Brain microvascular endothelial cell (primary cell): ENCODE results near the gene PLEKHG1.

Source experiments
- DNase-seq: peaks from one replicate; pipeline ENCODE4 v3.0.0-alpha.2; 2020
- H3K27ac ChIP-seq: fragments of 250-450 bp; sonication (Bioruptor Pico); 2 replicates; pipeline ENCODE4 v1.5.1; 2020; ENCODE audit warnings: mild to moderate bottlenecking, moderate library complexity
- H3K27me3 ChIP-seq: fragments of 250-450 bp; sonication (Bioruptor Pico); replicated peaks from 2 replicates; pipeline ENCODE4 v1.5.1; 2020; ENCODE audit warnings: mild to moderate bottlenecking
- H3K36me3 ChIP-seq: fragments of 250-450 bp; sonication (Bioruptor Pico); replicated peaks from 2 replicates; pipeline ENCODE4 v1.5.1; 2020; ENCODE audit warnings: mild to moderate bottlenecking
- H3K4me3 ChIP-seq: 2 replicates; pipeline ENCODE4 v1.5.1; 2011; ENCODE audit warnings: low read depth, mild to moderate bottlenecking, control low read depth, low read length, moderate library complexity
- CTCF ChIP-seq: IDR thresholded peaks from 2 replicates; pipeline ENCODE4 v1.5.1; 2011; ENCODE audit warnings: low read depth, mild to moderate bottlenecking, moderate library complexity, low read length, control low read depth, inconsistent platforms; ENCODE audit errors: missing control alignments
- in situ Hi-C: cut with HindIII; loops from 2 replicates; pipeline ENCODE4 v1.10.0; 2017; ENCODE audit warnings: low sequenced_read_pairs, low pct_ligation_motif_present

PLEKHG1 gene

GRCh38 chr6:150592377-150592995, 7.2 kb upstream of the PLEKHG1 start:
- in situ Hi-C loops: no loop called here
- no peak for DNase-seq
- TF ChIP-seq CTCF: no peak
- no peak overlapping the region for H3K27ac ChIP-seq
- H3K36me3 ChIP-seq: no peaks in the 10 kb centered on the region
- H3K27me3 ChIP-seq: no peaks in the 10 kb centered on the region
- no peak overlapping the region for H3K4me3 ChIP-seq

- no peak for DNase-seq
- no peak overlapping the region for H3K4me3 ChIP-seq
- no peaks in the 10 kb centered on the region for H3K36me3 ChIP-seq
- no peaks in the 10 kb centered on the region for H3K27me3 ChIP-seq
- H3K27ac ChIP-seq: no peak overlapping the region
- in situ Hi-C loops: no loop called here
- no peak for TF ChIP-seq CTCF
These were observed 6.6 kb upstream of the PLEKHG1 start for GRCh38 chr6:150593119-150593518.

DNA sequence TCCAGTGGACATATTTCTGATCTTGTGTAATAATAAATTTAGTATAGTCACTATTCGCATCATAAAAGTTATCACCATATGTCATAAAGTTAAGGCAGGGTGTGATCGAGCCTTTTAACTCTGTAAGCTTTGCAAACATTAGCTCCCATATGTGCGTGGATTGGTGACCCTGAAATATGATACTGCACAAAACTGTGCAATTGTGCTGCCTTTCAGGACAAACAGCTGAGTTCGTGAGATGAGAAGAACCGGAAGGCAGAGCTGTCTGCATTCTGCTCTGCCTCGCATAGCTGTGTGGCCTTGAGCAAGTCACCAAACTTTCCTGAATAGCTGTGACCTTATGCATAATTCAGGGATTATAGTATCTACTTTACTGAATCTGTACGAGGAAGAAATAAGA, 3.2 kb upstream of the PLEKHG1 start:
- in situ Hi-C loops: no loop called here
- no peak for TF ChIP-seq CTCF
- no peak for DNase-seq
- Histone ChIP-seq H3K27ac (no peak overlapping the region), H3K4me3 (no peak overlapping the region), H3K27me3 (peaks cover 21% of the 10 kb centered on the region), H3K36me3 (no peaks in the 10 kb centered on the region)

DNA sequence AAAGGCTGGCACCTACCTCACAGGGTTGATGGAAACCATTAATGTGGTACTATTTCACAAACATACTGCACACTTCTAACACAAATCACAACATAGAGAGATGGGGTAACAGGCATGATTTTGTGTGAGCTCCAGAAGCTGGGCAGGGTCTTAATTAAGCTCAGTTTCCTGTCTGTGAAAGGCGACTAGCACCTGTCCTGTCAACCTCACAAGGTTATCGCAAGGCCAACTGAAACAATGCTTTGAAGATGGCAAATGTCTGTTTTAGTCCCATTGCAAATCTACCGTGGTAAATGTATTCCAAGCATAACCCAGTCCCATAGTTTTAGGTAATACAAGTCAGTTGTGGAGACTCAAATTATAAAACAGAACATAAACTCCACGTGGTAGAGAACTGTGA, 1.3 kb upstream of the PLEKHG1 start:
- Histone ChIP-seq H3K27me3 (peaks cover 22% of the 10 kb centered on the region), H3K36me3 (no peaks in the 10 kb centered on the region), H3K27ac (no peak overlapping the region), H3K4me3 (no peak overlapping the region)
- no peak for TF ChIP-seq CTCF
- no peak for DNase-seq
- in situ Hi-C loops: no loop called here

DNA sequence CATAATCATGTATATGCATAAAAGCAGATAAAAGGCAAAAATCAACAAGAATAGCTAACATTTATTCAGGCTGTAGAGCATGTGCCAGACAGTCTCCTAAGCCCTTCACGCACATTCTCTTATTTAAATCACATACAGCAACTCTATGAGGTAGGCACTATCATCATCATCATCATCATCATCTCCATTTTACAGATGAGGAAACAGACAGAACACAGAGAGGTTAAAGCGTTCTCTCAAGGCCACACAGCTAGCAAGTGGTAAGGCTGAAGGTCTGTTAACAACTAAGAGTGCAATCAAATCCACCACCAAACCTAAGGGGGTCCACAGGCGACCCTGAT, 857 bp upstream of the PLEKHG1 start:
- peaks cover 22% of the 10 kb centered on the region for H3K27me3 ChIP-seq
- in situ Hi-C loops: no loop called here
- H3K36me3 ChIP-seq: no peaks in the 10 kb centered on the region
- H3K4me3 ChIP-seq: no peak overlapping the region
- TF ChIP-seq CTCF: no peak
- H3K27ac ChIP-seq: no peak overlapping the region
- no peak for DNase-seq

GRCh38 chr6:150600010-150600300, 270 bp downstream of the PLEKHG1 start:
- DNase-seq: no peak
- Histone ChIP-seq H3K36me3 (no peaks in the 10 kb centered on the region), H3K27ac (no peak overlapping the region), H3K4me3 (peak overlapping the region; percentile 58), H3K27me3 (peaks cover 22% of the 10 kb centered on the region)
- in situ Hi-C loops: no loop called here
- no peak for TF ChIP-seq CTCF
